ENCODE measurements around the gene DPY19L3.

- no peak for TF ChIP-seq CTCF (conservative IDR thresholded peaks at IDR 0.05)
- no peak for TF ChIP-seq ZFX (IDR thresholded peaks at IDR 0.05)
Observed at GRCh38 chr19:32380269-32380668, 25.3 kb upstream of the DPY19L3 start.

Measured in C4-2B (cell line).